GM12878 (cell line): ENCODE results near the gene SORBS2. TPM values are rescaled to one million over a fixed set of nuclear protein-coding genes. Genes with fewer than 3 reads are reported as not detected.

ENCODE experiments used
- ATAC-seq: fragments of 200-7000 bp; cut with Tn5 transposase; 3 replicates; pipeline ENCODE4 v1.9.1; 2020; ENCODE audit warnings: mild to moderate bottlenecking, moderate library complexity
- BruUV-seq: library from RNA; stranded (reverse); fragments of 400-500 nt; replicated peaks from 2 replicates; lab custom pipeline; 2021; lab: Mats Ljungman, UMichigan
- CTCF ChIA-PET: fragments of 300-600 bp; sonication (Branson Sonifier 250); formaldehyde crosslinking; extraction: SDS; loops from one replicate; lab custom pipeline; 2021; ENCODE audit warnings: inconsistent platforms; lab: Yijun Ruan, JAX
- POLR2A ChIA-PET: fragments of 350-600 bp; formaldehyde crosslinking; extraction: SDS; loops from one replicate; lab custom pipeline; 2021; ENCODE audit warnings: inconsistent platforms; lab: Charles Lee
- RAD21 ChIA-PET: fragments of 300-600 bp; sonication (Branson Sonifier 250); formaldehyde crosslinking; loops from one replicate; lab custom pipeline; 2023; ENCODE audit warnings: antibody characterized with exemption; ENCODE audit not compliant: unreplicated experiment; lab: Charles Lee
- SMC1A ChIA-PET: fragments of 300-600 bp; sonication (Branson Sonifier 250); formaldehyde crosslinking; loops from one replicate; lab custom pipeline; 2023; ENCODE audit not compliant: unreplicated experiment, uncharacterized antibody; lab: Charles Lee
- DNase-seq: peaks from one replicate; pipeline ENCODE4 v3.0.0-alpha.2; 2011; ENCODE audit warnings: low read depth, low spot score
- FAIRE-seq: peaks from 3 replicates; lab custom pipeline; 2011; peaks lifted over from hg19 to GRCh38; lab: Jason Lieb, UNC
- H2AFZ ChIP-seq: 2 replicates; pipeline ENCODE4 v1.6.0; 2011; ENCODE audit warnings: low read depth, low read length, control low read depth; ENCODE audit not compliant: control insufficient read depth
- H3K27ac ChIP-seq: 2 replicates; pipeline ENCODE4 v1.5.1; 2011; ENCODE audit warnings: control low read depth; ENCODE audit not compliant: control insufficient read depth, insufficient read depth
- H3K27me3 ChIP-seq, 2 experiments: replicated peaks in 1 of 2; 2 replicates each; pipeline versions ENCODE4 v1.6.0 to v1.6.1; 2011; ENCODE audit warnings: low read length in 1 of 2; ENCODE audit not compliant: control insufficient read depth in 2 of 2, insufficient read depth in 2 of 2
- H3K36me3 ChIP-seq, 2 experiments: 2 replicates each; pipeline ENCODE4 v1.5.1; 2011; ENCODE audit warnings: low read length in 1 of 2; ENCODE audit not compliant: control insufficient read depth in 2 of 2, insufficient read depth in 2 of 2
- H3K4me1 ChIP-seq: 2 replicates; pipeline ENCODE4 v1.6.1; 2011; ENCODE audit warnings: mild to moderate bottlenecking, low read length, moderate library complexity, mixed read lengths; ENCODE audit not compliant: control insufficient read depth, insufficient read depth
- H3K4me2 ChIP-seq: 2 replicates; pipeline ENCODE4 v1.6.0; 2011; ENCODE audit warnings: control low read depth; ENCODE audit not compliant: control insufficient read depth, insufficient read depth
- H3K4me3 ChIP-seq: fragments of 200-600 bp; sonication (generic); 2 replicates; pipeline ENCODE4 v1.5.1; 2016
- H3K79me2 ChIP-seq: 2 replicates; pipeline ENCODE4 v1.6.0; 2011; ENCODE audit warnings: low read length; ENCODE audit not compliant: control insufficient read depth, insufficient read depth
- H3K9ac ChIP-seq: 2 replicates; pipeline ENCODE4 v1.8.0; 2011; ENCODE audit warnings: low read length, control low read depth, mixed read lengths; ENCODE audit not compliant: control insufficient read depth, insufficient read depth
- H3K9me3 ChIP-seq: replicated peaks from 3 replicates; pipeline ENCODE4 v1.5.1; 2011; ENCODE audit warnings: mild to moderate bottlenecking, low read length; ENCODE audit not compliant: control insufficient read depth, insufficient read depth
- H4K20me1 ChIP-seq: 2 replicates; pipeline ENCODE4 v1.6.0; 2011; ENCODE audit not compliant: control insufficient read depth, insufficient read depth
- BCL11A ChIP-seq: IDR thresholded peaks from 2 replicates; pipeline ENCODE4 v1.6.1; 2011; ENCODE audit warnings: low read depth, low read length
- BCL3 ChIP-seq: IDR thresholded peaks from 2 replicates; pipeline ENCODE4 v1.6.1; 2011; ENCODE audit warnings: borderline replicate concordance, low read depth, mild to moderate bottlenecking, moderate library complexity, low read length; ENCODE audit not compliant: insufficient read depth, poor library complexity, severe bottlenecking
- BMI1 ChIP-seq: fragments of 450-650 bp; IDR thresholded peaks from 2 replicates; pipeline ENCODE4 v1.6.1; 2016; ENCODE audit warnings: mild to moderate bottlenecking, moderate library complexity, borderline replicate concordance
- CHD2 ChIP-seq: IDR thresholded peaks from 2 replicates; pipeline ENCODE4 v1.6.1; 2011; ENCODE audit warnings: low read depth, low read length, improper control_type of control experiment, borderline replicate concordance
- CHD4 ChIP-seq: fragments of 200-600 bp; sonication (generic); IDR thresholded peaks from 2 replicates; pipeline ENCODE4 v1.6.1; 2016; ENCODE audit warnings: mild to moderate bottlenecking
- E2F4 ChIP-seq: IDR thresholded peaks from 2 replicates; pipeline ENCODE4 v1.6.1; 2012; ENCODE audit warnings: low read depth, low read length, improper control_type of control experiment
- ETV6 ChIP-seq, 2 experiments: fragments of 450-650 bp in 1 of 2; IDR thresholded peaks in 1 of 2; conservative IDR thresholded peaks in 1 of 2; 2 replicates each; pipeline ENCODE4 v1.6.1; 2014; ENCODE audit warnings: antibody characterized with exemption in 1 of 2, borderline replicate concordance in 1 of 2, low read depth in 1 of 2, mild to moderate bottlenecking in 1 of 2, moderate library complexity in 1 of 2
- IKZF1 ChIP-seq: fragments of 450-650 bp; conservative IDR thresholded peaks from 2 replicates; pipeline ENCODE4 v1.6.1; 2017; ENCODE audit warnings: antibody characterized with exemption, mild to moderate bottlenecking
- KLF5 ChIP-seq: fragments of 450-650 bp; IDR thresholded peaks from 2 replicates; pipeline ENCODE4 v1.6.1; 2014; ENCODE audit warnings: mild to moderate bottlenecking; ENCODE audit not compliant: partially characterized antibody
- MTA3 ChIP-seq: IDR thresholded peaks from 2 replicates; pipeline ENCODE4 v1.6.1; 2012; ENCODE audit warnings: low read length, inconsistent platforms, borderline replicate concordance
- NBN ChIP-seq: fragments of 450-650 bp; IDR thresholded peaks from 2 replicates; pipeline ENCODE4 v1.6.1; 2016
- NRF1 ChIP-seq: conservative IDR thresholded peaks from 2 replicates; pipeline ENCODE4 v1.6.1; 2011; ENCODE audit warnings: mild to moderate bottlenecking, low read depth, low read length, improper control_type of control experiment
- SRF ChIP-seq, 2 experiments: IDR thresholded peaks; 2 replicates each; pipeline ENCODE4 v1.6.1; 2011; ENCODE audit warnings: low read depth in 2 of 2, low read length in 2 of 2, mild to moderate bottlenecking in 1 of 2, moderate library complexity in 1 of 2
- STAT1 ChIP-seq: fragments of 450-650 bp; conservative IDR thresholded peaks from 2 replicates; pipeline ENCODE4 v1.6.1; 2014; ENCODE audit warnings: antibody characterized with exemption, mild to moderate bottlenecking
- USF2 ChIP-seq: IDR thresholded peaks from 2 replicates; pipeline ENCODE4 v1.6.1; 2011; ENCODE audit warnings: low read depth, low read length, improper control_type of control experiment, borderline replicate concordance
- YY1 ChIP-seq: IDR thresholded peaks from 2 replicates; pipeline ENCODE4 v1.6.1; 2011; ENCODE audit warnings: low read depth, mild to moderate bottlenecking, low read length
- ZNF217 ChIP-seq: fragments of 450-650 bp; IDR thresholded peaks from 2 replicates; pipeline ENCODE4 v1.6.1; 2017; ENCODE audit warnings: antibody characterized with exemption, mild to moderate bottlenecking
- WGBS: methylation state at CpG from one replicate; pipeline ENCODE4 v1.1.6; 2016; ENCODE audit warnings: low lambda C conversion rate; ENCODE audit not compliant: insufficient replicate concordance, insufficient coverage; ENCODE audit errors: missing lambda C conversion rate; 5-methylcytosine and 5-hydroxymethylcytosine counted together
- in situ Hi-C: fragments of 300-500 bp; cut with MboI; formaldehyde crosslinking; loops from 9 replicates; pipeline ENCODE4 v1.14.3; 2018; ENCODE audit warnings: mixed read lengths
- intact Hi-C: fragments of 100-400 bp; cut with micrococcal nuclease; formaldehyde crosslinking; loops from one replicate; pipeline ENCODE4 v1.14.2; 2022; ENCODE audit not compliant: unreplicated experiment
- polyA plus RNA-seq, 11 experiments: library from polyadenylated mRNA; depleted of rRNA in 4 of 11; unstranded in 6 of 11; stranded (reverse) in 5 of 11; fragments of >200 nt; fragmentation: Nextera tagmentation in 4 of 11; fragmentation: Illumina TruSeq in 1 of 11; extraction: Ambion mirVana in 4 of 11; extraction: Trizol in 1 of 11; gene quantifications; 1 replicate in 1 of 11; 2 replicates in 10 of 11; pipeline versions ENCODE4 v1.2.1 to v1.2.3, GENCODE V29; 2011 to 2016; ENCODE audit warnings: inconsistent platforms in 2 of 11, missing spikeins in 2 of 11, low read depth in 1 of 11
- total RNA-seq, 4 experiments: library from RNA; depleted of rRNA in 3 of 4; stranded (reverse); fragments of >200 nt in 3 of 4; fragmentation: Illumina TruSeq in 1 of 4; extraction: Trizol in 1 of 4; gene quantifications; 2 replicates each; pipeline versions ENCODE4 v1.2.1 to v1.2.3, GENCODE V29; 2013 to 2021

The SORBS2 gene
- total and polyA plus RNA-seq, 10 of the 15 experiments (the other 5 are each of a cell fraction or from before 2014, with no cell fraction given), result 0.06 to 3.0 (median 0.79) TPM

- TF ChIP-seq ETV6 (conservative IDR thresholded peaks at IDR 0.05 in 1 of 2, IDR thresholded peaks at IDR 0.05 in 1 of 2; ENCODE audit: borderline replicate concordance in 1 of 2, low read depth in 1 of 2), result no peak
- TF ChIP-seq USF2, result no peak
- TF ChIP-seq IKZF1, result no peak
- no peak for TF ChIP-seq CHD4
- no peak for TF ChIP-seq BCL3
- TF ChIP-seq NBN, result no peak
- TF ChIP-seq ZNF217, result no peak
- TF ChIP-seq KLF5, result no peak
- TF ChIP-seq YY1, result no peak
These were observed 69.2 kb downstream of the SORBS2 start (continued) for GRCh38 chr4:185742766-185743165.

- no peaks in the 10 kb centered on the region; the same call in 2 of the 3 replicates for H3K9me3 ChIP-seq
- intact Hi-C loops (no loop called here), in situ Hi-C loops (no loop called here)
- H3K4me1 ChIP-seq, result peaks cover 17% of the 10 kb centered on the region
- FAIRE-seq, result no peak
- H4K20me1 ChIP-seq, result no peaks in the 10 kb centered on the region
- no TSS peak for BruUV-seq
- H3K4me3 ChIP-seq, result no peak overlapping the region
- ChIA-PET POLR2A (no interaction called here), CTCF (no interaction called here), SMC1A (no interaction called here), RAD21 (no interaction called here)
- no peak for DNase-seq
- H3K27me3 ChIP-seq, result no peaks in the 10 kb centered on the region
- H2AFZ ChIP-seq, result no peak overlapping the region
- H3K9ac ChIP-seq, result no peak overlapping the region
- WGBS, result 67% methylated on average over 6 of the region's 6 CpGs
- no peak overlapping the region for H3K27ac ChIP-seq
- no peak overlapping the region for H3K4me2 ChIP-seq
- no peak for ATAC-seq
- H3K79me2 ChIP-seq, result no peaks in the 10 kb centered on the region
- TF ChIP-seq MTA3 (no peak), CHD2 (no peak), BCL3 (no peak), STAT1 (no peak), SRF (IDR thresholded peaks at IDR 0.05; ENCODE audit: low read depth in 2 of 2, low read length in 2 of 2) (no peak), NRF1 (no peak), NBN (no peak), BMI1 (no peak), E2F4 (no peak), BCL11A (no peak)
- no peaks in the 10 kb centered on the region for H3K36me3 ChIP-seq
These were observed 70.2 kb downstream of the SORBS2 start for GRCh38 chr4:185741795-185742194.
